ENCODE measurements around the gene INSC. TPM values are rescaled to one million over a fixed set of nuclear protein-coding genes. Genes with fewer than 3 reads are reported as not detected.

INSC gene
- total and polyA plus RNA-seq, 7 donors: 1.4 to 5.4 (median 2.9) TPM

DNA sequence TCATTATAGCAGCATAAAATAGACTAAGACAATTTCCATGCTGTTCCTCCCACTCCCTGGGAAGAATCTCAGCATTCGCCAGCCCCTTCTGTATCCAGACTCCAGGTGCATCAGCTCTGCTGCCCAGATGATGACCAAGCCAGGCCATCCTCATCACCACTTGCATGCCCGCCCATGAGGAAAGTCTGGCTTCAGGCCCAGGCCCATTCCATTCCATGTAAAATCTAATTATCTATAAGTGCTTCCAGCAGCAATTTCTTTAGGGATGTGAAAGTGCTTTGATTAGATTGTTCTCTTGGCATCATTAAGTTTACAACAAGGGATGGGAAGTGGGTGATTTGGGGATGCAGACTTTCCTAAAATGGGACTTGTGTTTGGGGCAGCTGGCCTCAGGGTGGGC lies 100.3 kb downstream of the INSC start:
- Histone ChIP-seq H3K27ac (no peak overlapping the region), H3K36me3 (no peaks in the 10 kb centered on the region), H3K9me3 (no peaks in the 10 kb centered on the region), H3K4me1 (no peaks in the 10 kb centered on the region), H3K4me3 (no peak overlapping the region), H3K27me3 (no peaks in the 10 kb centered on the region)
- no peak for DNase-seq
- 89 to 92% methylated on average over 2 of the region's 2 CpGs for WGBS, 2 donors
- intact Hi-C loops (cut with DNase I): no loop called here
- TF ChIP-seq POLR2AphosphoS5 (IDR thresholded peaks at IDR 0.05) (no peak), POLR2A (IDR thresholded peaks at IDR 0.05) (no peak), EP300 (IDR thresholded peaks at IDR 0.05) (no peak)
- TF ChIP-seq, protein P1, sequence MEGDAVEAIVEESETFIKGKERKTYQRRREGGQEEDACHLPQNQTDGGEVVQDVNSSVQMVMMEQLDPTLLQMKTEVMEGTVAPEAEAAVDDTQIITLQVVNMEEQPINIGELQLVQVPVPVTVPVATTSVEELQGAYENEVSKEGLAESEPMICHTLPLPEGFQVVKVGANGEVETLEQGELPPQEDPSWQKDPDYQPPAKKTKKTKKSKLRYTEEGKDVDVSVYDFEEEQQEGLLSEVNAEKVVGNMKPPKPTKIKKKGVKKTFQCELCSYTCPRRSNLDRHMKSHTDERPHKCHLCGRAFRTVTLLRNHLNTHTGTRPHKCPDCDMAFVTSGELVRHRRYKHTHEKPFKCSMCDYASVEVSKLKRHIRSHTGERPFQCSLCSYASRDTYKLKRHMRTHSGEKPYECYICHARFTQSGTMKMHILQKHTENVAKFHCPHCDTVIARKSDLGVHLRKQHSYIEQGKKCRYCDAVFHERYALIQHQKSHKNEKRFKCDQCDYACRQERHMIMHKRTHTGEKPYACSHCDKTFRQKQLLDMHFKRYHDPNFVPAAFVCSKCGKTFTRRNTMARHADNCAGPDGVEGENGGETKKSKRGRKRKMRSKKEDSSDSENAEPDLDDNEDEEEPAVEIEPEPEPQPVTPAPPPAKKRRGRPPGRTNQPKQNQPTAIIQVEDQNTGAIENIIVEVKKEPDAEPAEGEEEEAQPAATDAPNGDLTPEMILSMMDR (IDR thresholded peaks at IDR 0.05): no peak

GRCh38 chr11:15216678-15217077 lies 102.0 kb downstream of the INSC start:
- Histone ChIP-seq H3K9me3 (no peaks in the 10 kb centered on the region), H3K4me3 (no peak overlapping the region), H3K36me3 (no peaks in the 10 kb centered on the region), H3K27ac (no peak overlapping the region), H3K4me1 (no peaks in the 10 kb centered on the region), H3K27me3 (no peaks in the 10 kb centered on the region)
- intact Hi-C loops (cut with DNase I): no loop called here
- no peak for DNase-seq
- TF ChIP-seq POLR2A (IDR thresholded peaks at IDR 0.05) (no peak), EP300 (IDR thresholded peaks at IDR 0.05) (no peak)
- TF ChIP-seq, protein P1 (IDR thresholded peaks at IDR 0.05): no peak

- intact Hi-C loops (cut with DNase I): no loop called here
- Histone ChIP-seq H3K9me3 (no peaks in the 10 kb centered on the region), H3K4me1 (no peaks in the 10 kb centered on the region), H3K4me3 (no peak overlapping the region), H3K27me3 (no peaks in the 10 kb centered on the region), H3K27ac (no peak overlapping the region), H3K36me3 (no peaks in the 10 kb centered on the region)
- WGBS, 2 donors: 83 to 84% methylated on average over 4 of the region's 4 CpGs
- no peak for DNase-seq
- TF ChIP-seq POLR2AphosphoS5 (IDR thresholded peaks at IDR 0.05): no peak
- TF ChIP-seq EP300 (IDR thresholded peaks at IDR 0.05): no peak
- no peak for TF ChIP-seq POLR2A (IDR thresholded peaks at IDR 0.05)
- TF ChIP-seq, protein P1 (IDR thresholded peaks at IDR 0.05): no peak
Observed at GRCh38 chr11:15217416-15217815, 102.7 kb downstream of the INSC start.

DNA sequence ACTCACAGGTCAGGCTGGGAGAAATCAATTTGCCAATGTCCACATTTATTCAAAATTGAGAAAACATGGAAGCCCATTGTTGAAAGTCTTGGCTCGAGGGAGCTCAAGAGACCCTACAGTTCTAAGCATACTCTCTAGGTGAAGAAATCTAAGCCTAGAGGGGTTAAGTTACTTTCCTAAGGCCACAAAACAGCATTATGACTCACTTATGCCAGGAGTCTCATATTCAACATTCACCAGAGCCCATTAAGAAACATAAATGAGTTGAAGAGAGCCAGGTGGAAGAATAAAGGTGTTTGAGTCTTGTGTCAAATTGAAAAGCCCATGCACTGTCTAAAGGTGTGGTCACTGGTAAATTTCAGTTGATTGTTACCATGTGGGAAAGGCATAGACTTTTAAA lies 108.1 kb downstream of the INSC start:
- 91 to 92% methylated on average over 1 of the region's 1 CpG for WGBS, 2 donors
- no peaks in the 10 kb centered on the region for H3K27me3 ChIP-seq
- no peaks in the 10 kb centered on the region for H3K9me3 ChIP-seq
- intact Hi-C loops (cut with DNase I): no loop called here
- DNase-seq: no peak
- no peak overlapping the region for H3K27ac ChIP-seq
- H3K4me3 ChIP-seq: no peak overlapping the region
- peaks cover 0 to 9% (median 6%) of the 10 kb centered on the region in 4 donors for H3K4me1 ChIP-seq
- TF ChIP-seq, protein P1 (IDR thresholded peaks at IDR 0.05): no peak
- TF ChIP-seq POLR2A (IDR thresholded peaks at IDR 0.05) (no peak), POLR2AphosphoS5 (IDR thresholded peaks at IDR 0.05) (no peak), EP300 (IDR thresholded peaks at IDR 0.05) (no peak)
- no peaks in the 10 kb centered on the region for H3K36me3 ChIP-seq

- no peak overlapping the region for H3K4me3 ChIP-seq
- no peak for DNase-seq
- WGBS, 2 donors: 81 to 84% methylated on average over 1 of the region's 1 CpG
- H3K36me3 ChIP-seq: no peaks in the 10 kb centered on the region
- no peak overlapping the region for H3K27ac ChIP-seq
- TF ChIP-seq EP300 (IDR thresholded peaks at IDR 0.05): no peak
- no peak for TF ChIP-seq POLR2A (IDR thresholded peaks at IDR 0.05)
- TF ChIP-seq, protein P1 (IDR thresholded peaks at IDR 0.05): no peak
- no peak for TF ChIP-seq POLR2AphosphoS5 (IDR thresholded peaks at IDR 0.05)
- H3K9me3 ChIP-seq: no peaks in the 10 kb centered on the region
- intact Hi-C loops (cut with DNase I): no loop called here
- no peaks in the 10 kb centered on the region for H3K27me3 ChIP-seq
- peaks cover 0 to 9% (median 6%) of the 10 kb centered on the region in 4 donors for H3K4me1 ChIP-seq
Observed at GRCh38 chr11:15223318-15223717, 108.6 kb downstream of the INSC start.

All from sigmoid colon (tissue), 7 donors.